Stimulated activated CD8-positive, alpha-beta memory T cell treated with anti-CD3 and anti-CD28 coated beads, Interleukin-4, amount 100 ng/mL, for 48 hours (primary cell): Measurements from ENCODE around the gene CRMP1.
"Not testable (repeated sequence)": the region's sequence is repeated elsewhere in the genome, so short reads cannot be mapped to it uniquely, and the experiment has no call there.

Source experiments
- DNase-seq: peaks from one replicate; pipeline ENCODE4 v3.0.0-alpha.2; 2020

Gene CRMP1

DNA sequence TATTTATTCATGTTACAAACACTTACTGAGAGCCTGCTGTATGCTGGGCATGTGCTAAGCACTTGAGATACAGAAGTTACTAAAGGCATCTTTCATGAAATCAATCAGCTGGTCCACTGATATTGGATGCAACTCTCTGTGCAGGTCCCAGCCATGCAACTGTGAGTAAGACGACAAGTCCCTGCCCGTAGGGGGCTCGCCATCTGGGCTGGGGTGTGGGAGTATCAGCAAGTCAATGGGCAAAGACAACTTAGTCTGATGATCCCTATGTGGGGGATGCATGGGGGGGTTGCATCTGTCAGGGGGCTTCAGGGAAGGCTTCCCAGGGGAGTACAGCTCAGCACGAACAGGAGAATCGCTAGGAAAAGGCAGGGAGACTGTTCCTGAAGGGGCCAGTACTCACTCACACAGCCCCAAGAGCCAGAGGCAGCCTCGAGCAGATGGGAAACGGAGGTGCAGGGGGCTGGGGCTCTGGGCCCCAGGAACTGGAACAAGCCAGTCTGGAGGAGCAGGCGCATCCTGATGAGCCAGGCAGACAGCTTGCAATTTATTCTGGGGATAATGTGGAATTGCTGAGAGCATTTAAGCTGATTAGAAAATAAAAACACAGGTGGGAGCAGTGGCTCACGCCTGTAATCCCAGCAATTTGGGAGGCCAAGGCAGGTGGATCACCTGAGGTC, 40.2 kb downstream of the CRMP1 start:
- no peak for DNase-seq

DNA sequence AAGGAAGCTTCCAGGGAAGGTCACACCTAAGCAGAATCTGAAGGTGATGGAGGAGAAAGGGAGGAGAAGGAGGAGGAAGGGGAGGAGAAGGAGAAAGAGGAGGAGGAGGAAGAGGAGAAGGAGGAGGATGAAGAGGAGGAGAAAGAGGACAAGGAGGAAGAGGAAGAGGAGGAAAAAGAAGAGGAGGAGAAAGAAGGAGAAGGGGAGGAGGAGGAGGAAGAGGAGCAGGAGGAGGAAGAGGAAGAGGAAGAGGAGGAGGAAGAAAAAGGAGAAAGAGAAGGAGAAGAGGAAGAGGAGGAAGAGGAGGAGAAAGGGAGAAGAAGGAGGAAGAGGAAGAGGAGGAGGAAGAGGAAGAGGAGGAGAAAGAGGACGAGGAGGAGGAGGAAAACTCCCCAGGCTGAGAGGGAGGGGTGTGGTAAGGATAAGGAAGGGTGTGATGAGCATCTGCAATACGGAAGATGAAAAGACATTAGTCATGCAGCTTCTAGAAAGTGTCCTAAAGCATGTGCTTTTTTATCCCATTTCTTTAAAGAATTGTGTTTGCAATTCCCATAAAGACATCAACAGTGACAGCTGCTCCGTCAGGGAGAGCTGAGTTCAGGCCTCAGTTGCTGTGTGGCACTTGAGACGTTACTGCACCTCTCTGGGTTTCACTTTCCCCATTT, 41.1 kb downstream of the CRMP1 start:
- DNase-seq = no peak

DNA sequence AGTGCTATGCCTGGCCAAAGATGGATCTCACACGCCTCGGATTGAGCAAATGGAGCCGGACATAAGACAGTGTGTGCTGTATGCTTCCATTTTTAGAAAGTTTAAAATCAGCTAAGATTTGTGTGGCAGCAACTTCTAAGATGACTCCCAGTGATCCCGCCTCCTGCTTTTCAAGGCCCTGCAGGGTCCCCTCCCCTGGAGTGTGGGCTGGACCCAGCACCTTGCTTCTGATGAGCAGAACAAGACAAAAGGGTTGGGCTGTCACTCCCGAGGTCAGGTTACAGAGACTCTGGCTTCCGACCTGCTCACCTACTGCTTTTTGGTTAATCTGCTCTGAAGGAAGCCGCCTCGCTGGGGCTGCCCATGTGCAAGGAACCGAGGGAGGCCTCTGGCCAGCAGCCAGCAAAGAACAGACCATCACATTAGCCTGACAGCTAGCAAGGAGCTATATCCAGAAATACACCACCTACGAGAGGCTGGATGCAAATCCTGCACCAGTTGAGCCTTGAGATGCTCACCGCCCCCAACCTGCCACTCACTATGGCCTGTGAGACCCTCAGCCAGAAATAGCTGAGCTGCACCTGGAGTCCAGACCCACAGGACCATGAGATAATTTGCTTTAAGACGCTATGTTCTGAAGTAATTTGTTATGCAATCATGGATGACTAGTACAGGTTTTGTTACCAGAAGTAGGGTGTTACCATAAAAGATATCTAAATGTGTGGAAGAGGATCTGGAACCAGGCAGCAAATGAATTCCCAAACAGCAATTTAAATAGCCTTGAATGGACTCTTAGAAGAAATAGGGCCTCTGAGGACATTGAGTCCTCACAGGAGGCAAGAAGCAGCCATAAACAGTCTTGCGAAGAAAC, 47.6 kb downstream of the CRMP1 start:
- DNase-seq = no peak

DNA sequence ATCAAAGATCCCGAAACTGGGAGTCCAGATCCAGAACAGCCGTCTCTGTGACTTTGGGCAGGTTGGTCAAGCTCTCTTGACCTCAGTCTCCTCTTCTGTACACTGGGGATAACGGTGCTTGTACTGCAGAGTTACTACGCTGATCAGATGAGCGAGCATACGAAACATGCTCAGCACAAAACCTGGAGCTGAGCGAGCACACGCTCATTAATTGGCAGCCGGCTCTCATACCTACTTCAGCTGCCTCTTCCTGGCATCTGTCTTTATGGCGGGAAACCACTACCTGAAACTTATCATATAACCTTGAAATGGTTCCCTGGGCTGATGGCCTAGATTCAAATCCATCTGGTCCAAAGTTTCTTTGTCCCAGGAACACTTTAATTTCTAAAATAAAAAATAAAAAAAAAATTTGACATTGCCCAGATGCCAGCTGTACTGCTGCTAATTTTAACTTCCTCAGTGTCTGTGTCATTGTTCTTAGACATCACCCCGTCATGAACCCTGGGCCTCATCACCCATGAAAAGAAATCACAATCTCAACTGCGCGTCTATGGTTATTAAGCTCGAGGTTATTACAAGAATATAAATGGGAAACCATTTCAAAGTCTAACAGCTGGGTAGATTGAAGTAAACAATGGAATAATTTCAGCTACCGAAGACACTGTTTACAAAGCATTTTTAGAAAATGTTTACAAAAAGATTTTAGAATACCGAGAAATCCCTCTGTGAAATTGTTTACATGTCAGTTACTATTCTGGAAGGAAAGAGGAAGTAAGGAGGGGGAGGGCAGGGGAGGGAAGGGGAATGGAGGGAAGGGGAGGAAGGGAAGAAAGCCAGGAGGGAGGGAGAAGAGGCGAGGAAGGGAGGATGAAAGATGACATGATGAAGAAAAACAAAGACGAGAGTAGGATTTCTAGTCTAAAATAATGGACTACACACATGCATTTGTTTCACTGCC, 49.0 kb downstream of the CRMP1 start:
- no peak for DNase-seq

DNA sequence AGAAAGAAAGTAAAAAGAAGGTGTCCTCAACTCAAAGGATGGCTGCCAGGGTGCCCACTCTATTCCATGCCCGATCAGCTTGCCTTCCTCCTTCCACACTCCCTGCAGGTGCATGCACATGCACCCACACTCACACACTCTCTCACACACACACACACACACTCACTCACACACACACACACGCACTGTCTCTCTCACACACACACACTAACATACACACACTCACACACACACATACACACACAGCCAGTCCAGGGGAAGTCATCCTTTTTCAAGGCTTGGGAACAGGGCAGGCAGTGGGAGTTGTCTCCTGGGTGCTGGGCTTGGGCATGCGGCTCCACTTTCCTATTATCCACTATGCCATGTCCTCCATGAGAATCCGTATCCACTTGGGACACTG, 50.4 kb downstream of the CRMP1 start:
- DNase-seq = no peak

DNA sequence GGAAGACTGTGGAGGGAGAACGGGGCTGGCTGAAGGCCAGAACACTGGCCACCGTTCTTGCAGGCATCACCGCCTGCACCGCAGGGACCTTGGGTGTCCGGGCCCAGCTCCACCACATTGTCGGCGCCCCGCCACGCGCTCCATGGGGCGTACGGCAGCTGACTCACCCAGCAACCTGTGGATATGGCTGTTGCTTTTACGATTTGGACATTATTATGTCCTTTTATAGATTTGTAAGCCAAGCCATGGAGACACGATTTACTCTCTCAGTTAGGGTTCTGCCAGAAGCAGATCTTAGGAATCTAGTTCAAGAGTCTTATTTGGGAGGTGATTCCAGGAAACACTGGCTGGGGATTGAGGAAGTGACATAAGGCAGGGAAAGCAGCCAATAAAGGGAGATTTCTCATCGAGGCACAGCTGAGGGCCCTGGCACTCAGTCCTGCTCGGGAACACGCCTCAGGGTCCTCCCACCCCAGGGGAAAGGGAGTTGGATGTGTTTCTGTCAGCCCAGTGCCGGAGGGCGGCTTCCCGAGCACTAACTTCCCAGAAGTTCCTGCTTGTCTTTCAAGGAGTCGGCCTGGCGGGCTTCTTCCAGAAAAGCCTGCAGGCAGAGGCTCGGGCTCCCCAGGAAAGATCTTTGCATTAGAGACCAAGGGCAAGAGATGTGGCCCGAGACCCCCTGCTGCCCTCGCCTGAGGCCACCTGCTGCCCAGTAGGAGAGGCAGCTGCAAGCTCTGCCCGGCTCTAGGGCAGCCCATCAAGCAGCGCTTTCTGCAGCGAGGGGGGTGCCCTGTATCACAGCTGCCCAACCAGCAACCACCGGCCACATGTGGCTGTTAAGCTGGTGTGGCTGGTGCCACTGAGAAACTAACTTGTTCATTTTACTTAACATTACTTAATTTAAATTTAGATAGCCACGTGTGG, 52.9 kb downstream of the CRMP1 start:
- no peak for DNase-seq

DNA sequence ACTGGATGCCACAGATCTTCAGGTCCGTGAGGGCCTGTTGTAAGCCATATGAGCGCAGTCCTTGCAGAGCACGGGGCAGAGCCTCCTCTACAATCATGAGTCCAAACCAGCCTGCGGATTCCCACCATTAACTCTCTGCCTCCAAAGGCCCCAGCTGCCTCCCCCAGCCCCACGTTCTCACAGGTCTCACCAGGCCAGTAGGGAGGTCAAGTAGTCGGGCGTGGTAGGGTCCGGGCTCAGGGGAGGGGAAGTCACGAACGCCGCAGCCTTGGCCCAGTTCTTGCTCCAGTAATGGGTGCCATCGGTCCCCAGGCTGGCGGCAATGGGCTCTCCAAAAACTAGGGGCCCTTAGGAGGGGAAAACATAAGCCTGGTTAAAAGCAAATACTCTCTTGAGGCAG, 53.6 kb downstream of the CRMP1 start:
- DNase-seq = no peak

DNA sequence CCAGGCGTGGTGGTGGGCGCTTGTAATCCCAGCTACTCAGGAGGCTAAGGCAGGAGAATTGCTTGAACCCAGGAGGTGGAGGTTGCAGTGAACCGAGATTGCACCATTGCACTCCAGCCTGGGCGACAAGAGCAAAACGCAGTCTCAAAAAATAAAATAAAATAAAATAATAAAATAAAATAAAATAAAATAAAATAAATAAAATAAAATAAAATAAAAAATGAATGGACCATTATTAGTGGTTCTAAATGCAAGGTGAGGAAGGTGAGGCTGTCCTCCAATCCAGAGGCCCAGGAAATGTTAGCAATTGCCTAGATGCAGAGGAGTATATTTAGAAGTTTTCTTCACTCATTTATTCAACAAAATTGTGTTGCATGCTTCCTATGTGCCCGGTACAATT, 55.4 kb downstream of the CRMP1 start:
- not testable (repeated sequence) for DNase-seq

DNA sequence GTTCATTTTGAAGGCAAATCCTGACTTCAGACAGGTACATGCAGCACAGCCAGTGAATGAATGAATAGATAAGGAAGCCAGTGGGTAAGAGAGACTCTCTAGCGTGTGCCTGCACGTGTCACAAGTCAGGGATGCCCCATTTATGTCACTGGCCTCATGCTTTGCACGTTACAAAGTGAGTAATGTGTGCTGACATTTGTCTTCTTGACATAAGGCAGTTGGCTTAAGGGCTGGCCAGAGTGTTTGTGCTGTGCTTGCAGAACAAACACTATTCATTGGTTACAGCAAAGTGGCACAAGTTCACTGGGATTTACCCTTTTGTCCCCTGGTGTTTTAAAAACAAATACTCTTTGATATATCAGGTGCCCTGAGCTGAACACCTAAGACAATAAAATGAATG, 55.9 kb downstream of the CRMP1 start:
- no peak for DNase-seq

DNA sequence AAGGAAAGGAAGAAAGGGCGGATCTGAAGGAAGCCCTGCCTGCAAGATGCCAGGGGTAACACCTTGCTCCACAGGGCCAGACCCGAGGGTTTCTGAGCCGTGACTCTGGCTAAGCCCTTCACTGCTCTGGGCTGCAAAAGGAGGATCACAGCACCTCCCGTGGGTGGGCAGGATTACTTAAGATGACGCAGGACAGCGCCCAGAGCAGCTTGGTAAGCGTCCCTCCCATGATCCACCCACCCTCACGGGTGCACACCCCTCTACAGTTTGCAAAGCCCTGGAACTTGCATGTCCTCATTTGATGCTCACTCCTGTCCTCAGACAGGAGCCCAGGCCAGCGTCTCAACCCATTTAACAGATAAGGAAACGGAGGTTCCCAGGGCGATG, 64.9 kb downstream of the CRMP1 start:
- no peak for DNase-seq

DNA sequence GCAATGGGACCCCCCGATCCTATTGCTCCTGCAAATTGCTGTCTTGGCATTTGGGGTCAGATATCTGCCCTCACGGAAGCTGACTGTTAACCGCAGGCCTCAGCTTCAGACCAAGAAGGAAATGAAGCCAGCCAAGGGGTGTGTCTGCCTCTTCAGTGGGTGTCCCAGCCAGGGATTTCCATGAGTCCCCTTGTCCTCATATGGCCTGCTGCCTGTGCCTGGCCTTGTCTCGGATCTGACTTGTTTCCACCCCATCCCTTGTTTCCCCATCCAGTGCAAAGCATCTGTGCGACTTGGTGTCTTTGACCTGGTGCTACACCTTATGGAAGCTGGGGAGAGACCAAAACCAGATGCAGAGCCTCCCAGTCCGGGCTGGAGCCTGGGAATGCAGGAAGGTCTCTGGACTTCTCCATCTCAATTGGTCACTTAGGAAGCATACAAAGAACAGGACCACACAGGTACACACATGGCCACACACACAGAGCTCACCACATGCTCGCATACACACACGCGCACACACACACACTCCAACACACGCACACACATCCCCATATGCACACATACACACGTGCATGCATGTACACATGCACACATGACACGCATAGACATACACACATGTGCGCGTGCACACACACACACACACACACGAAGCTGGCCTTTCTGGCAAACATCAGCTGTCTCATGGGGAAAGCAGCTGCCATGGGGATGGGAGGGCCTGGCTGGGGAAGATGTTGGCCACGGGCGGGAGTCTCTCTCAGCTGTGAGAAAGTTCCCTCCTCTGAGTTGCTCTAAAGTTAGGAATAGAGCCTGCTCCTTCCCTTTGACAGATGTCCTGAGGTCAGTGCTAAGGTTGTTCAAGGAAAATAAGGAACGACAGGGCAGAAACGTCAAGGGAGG, 65.5 kb downstream of the CRMP1 start:
- DNase-seq = no peak

DNA sequence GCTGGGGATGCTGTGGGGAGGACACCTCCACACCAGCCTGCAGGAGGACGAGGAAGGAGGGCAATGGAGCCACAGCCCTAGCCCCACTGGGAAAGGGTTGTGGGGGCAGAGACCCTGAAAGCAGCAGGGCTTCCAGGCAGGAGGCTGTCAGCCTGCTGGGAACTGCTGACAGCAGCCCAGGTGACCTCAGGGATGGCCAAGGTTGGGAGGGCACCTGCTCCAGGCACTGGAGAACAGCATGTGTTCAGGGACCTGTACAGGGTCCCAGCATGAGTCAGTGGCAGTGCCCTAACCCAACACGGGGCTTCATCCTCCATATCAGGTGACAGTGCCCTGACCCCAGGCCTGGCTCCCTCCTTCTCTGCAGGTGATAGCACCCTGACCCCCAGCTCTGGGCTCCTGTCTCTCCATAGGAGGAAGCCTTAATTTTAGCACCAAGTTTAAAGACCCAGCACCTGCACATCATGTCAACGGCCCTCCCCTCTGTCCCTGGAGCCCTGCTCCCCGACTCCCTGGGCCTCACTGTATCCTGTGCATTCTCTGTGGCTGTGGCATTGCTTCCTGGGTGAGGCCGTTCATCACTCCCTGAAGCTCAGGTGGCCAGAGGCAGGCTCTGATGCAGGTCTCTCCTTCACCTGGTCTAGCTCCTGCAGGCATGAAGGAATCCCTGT, 66.3 kb downstream of the CRMP1 start:
- DNase-seq = no peak

DNA sequence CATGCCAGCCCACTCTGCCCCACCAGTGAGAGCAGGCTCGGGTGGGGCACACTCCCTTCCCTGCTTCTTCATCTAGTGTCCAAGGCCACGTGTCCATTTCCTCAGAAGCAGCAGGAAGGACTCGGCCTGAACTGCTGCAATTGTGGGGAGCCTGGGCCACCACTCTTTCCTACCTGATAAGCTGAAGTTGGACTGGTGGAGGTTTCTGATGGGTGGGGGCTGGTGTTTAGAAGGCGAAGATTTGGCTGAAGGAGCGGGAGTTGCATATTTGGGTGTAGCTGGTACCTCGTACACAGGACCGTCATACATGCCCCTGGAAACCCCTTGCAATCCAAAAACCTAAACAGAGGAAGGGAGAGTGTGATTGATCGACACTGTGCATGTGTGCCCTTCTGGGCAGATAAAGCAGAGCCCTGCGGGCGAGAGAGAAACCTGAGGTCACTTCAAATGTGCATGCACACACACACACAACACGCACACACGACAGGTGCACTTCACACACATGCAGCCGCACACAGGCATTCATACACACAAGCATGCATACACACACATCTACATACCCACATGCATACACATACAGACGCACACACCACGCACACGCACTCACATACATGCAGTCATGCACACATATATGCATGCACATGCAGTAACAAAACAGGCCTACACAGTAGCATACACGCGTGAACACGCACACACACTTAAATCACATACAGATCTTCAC, 67.4 kb downstream of the CRMP1 start:
- DNase-seq = no peak

DNA sequence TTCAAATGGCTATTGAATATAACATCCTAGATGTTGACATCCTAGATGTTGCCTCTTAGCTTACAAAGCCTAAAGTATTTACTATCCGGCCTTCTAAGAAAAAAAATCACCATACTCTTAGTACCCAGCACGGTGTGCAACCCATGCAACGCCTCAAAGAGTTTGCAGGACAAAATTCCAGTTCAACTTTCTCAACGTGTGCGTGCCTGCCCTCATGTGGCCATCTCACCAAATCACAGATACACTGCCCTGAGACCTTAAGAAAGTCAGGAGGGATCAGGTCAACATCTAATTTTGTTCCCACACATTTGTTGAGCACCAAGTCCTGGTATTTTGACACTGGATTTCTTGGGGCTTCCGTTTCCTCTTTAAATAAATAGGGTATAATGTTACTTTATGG, 68.3 kb downstream of the CRMP1 start:
- DNase-seq = no peak

DNA sequence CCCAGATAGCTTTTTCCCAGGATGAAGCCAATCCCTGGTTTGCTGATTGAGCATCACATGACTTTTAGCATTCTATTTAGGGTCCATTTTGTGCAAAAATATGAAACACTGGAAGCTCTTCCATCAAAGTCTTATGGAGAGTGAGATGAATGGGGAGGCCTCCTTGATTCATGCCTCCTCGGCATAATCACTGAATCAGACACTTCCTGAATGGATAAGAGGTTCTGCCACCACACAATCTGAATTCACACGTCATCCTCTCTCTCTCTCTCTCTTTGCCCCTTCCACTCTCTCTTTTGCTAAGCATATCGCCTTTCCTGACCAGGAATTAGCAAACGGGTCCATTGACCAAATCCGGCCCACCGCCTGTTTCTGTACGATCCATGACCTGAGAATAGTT, 68.7 kb downstream of the CRMP1 start:
- no peak for DNase-seq

DNA sequence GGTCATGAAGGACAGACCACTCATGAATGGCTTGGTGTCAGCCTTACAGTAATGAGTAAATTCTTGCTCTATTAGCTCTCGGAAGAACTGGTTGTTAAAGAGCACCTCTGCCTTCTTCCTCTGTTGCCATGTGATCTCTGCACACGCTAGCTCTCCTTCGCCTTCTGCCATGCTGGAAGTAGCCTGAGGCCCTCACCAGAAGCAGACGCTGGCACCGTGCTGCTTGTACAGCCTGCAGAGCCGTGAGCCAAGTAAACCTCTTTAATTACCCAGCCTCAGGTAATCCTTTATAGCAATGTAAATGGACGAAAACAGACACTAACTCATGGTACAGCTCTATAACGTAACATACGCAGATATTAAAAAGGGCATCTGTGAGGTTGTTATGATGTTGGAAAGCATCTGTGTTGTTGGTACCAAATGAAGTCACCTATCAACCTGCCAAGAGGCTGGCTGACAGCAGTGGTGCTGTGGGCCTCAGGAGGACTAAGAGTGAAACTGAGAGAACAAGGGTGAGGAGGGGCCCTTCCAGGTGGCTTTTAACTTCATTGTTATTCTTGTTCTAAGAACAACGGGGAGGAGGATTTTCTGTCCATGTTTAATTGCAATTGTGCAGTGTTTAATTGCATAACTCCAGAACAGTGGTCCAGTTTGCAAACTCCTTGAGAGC, 69.2 kb downstream of the CRMP1 start:
- DNase-seq = no peak

DNA sequence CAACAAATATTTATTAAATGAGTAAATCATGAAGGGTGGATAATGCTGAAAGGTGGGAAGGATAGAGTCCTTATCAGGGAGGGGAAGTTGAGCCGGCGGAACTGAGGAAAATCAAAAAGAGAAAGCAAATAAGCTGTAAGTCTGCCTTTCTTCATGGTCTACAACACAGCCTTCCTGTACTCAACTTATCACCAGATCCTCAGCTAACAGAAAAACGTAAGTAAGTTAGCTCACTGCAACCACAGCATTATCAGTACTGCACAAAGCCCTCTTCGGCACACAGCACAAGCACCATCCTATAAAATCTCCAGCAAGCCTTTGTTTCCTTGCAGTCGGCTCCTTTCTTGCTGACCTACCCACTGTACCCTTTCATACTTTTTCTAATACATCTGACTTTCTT, 70.3 kb downstream of the CRMP1 start:
- DNase-seq = no peak

DNA sequence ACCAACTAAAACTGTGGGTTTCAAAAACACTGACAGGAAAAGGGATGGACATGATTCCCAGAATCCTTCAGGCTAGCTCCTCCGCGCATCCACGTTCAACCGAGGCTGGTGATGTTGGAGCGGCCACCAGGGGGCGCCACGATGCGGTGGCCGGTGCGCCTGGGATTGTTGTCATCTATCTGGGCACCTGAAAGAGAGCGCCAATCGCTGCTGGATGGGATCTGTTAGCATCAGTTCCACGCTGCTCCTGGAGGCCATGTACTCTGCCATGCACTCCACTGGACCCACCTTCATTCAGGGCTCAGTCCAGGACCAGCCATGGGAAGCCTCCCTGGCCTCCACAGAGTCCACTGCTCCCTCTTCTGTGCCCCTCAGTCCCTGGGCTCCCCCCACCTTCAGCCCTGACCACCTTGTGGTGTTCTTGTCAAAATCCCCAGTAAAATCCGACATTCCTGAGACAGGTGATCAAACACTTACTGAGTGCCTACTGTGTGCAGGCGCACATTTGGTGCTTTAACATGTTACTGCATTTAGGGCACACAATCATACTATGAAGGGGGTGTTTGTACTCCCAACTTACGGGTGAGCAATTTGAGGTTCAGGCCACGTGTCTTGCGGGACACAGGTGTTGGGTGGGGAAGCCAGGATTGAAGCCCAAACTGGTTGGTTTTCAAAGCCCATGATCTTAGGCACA, 71.1 kb downstream of the CRMP1 start:
- DNase-seq = peak; percentile 51
